Measurements from ENCODE around the gene PIGQ.

PIGQ gene

GRCh38 chr16:522320-523096 lies 47.3 kb upstream of the PIGQ start:
- H3K9ac ChIP-seq (ENCODE audit: low read depth, low read length, poor library complexity), result no peak overlapping the region
- H3K23ac ChIP-seq (ENCODE audit: low read depth, low read length, poor library complexity), result peak overlapping the region; percentile 95
- no peak overlapping the region for H2BK12ac ChIP-seq (ENCODE audit: low read length)
- no peak overlapping the region for H3K4ac ChIP-seq (ENCODE audit: low read length)
- no peak overlapping the region for H3K14ac ChIP-seq (ENCODE audit: low read length)
- WGBS, 2 donors (ENCODE audit: extremely low coverage in 2 of 2, insufficient read length in 2 of 2, insufficient replicate concordance in 1 of 2), result no CpG with 5 or more reads among the region's 23 CpGs
- no peak overlapping the region for H2AFZ ChIP-seq (ENCODE audit: low read length)
- no peak overlapping the region for H2BK120ac ChIP-seq (ENCODE audit: low read depth, low read length)
- H3K79me1 ChIP-seq (ENCODE audit: low read depth, low read length), result peaks cover 2% of the 10 kb centered on the region
- H4K8ac ChIP-seq (ENCODE audit: low read depth, low read length), result no peak overlapping the region
- no peak overlapping the region for H4K91ac ChIP-seq (ENCODE audit: low read depth, low read length, poor library complexity)
- H2BK15ac ChIP-seq (ENCODE audit: low read length), result no peak overlapping the region
- H3K27me3 ChIP-seq (ENCODE audit: control insufficient read depth in 3 of 3, insufficient read depth in 3 of 3, low read depth in 1 of 3, low read length in 3 of 3), result no peaks in the 10 kb centered on the region
- peaks cover 33 to 67% of the 10 kb centered on the region in 2 donors for H3K36me3 ChIP-seq (replicated peaks in 1 of 2; ENCODE audit: control insufficient read depth in 2 of 2, insufficient read depth in 2 of 2, low read length in 2 of 2)
- no peaks in the 10 kb centered on the region for H3K9me3 ChIP-seq (replicated peaks in 1 of 2; ENCODE audit: control insufficient read depth in 2 of 2, insufficient read depth in 1 of 2, low read depth in 1 of 2, low read length in 2 of 2)
- no peak for DNase-seq (ENCODE audit: low spot score)
- peaks cover 10 to 14% of the 10 kb centered on the region in 2 donors for H3K4me1 ChIP-seq (ENCODE audit: control insufficient read depth in 2 of 2, insufficient read depth in 1 of 2, low read depth in 1 of 2, low read length in 2 of 2)
- H2AK5ac ChIP-seq (ENCODE audit: low read depth, low read length), result no peak overlapping the region
- H3K4me3 ChIP-seq (ENCODE audit: low read length in 2 of 2), result no peak overlapping the region
- no peak overlapping the region for H3K18ac ChIP-seq (ENCODE audit: low read length)
- no peak overlapping the region for H2BK5ac ChIP-seq (ENCODE audit: low read length)
- H3K27ac ChIP-seq (replicated peaks; ENCODE audit: low read length), result no peak overlapping the region
- no peak overlapping the region for H3K4me2 ChIP-seq (ENCODE audit: insufficient read depth, low read length, poor library complexity, severe bottlenecking)

- Histone ChIP-seq H2AFZ (ENCODE audit: low read length) (no peak overlapping the region), H2BK120ac (ENCODE audit: low read depth, low read length) (no peak overlapping the region), H2BK15ac (ENCODE audit: low read length) (no peak overlapping the region), H3K27me3 (ENCODE audit: control insufficient read depth in 3 of 3, insufficient read depth in 3 of 3, low read depth in 1 of 3, low read length in 3 of 3) (no peaks in the 10 kb centered on the region), H3K14ac (ENCODE audit: low read length) (peak overlapping the region; percentile 38), H2BK12ac (ENCODE audit: low read length) (peak overlapping the region; percentile 94), H3K4ac (ENCODE audit: low read length) (peak overlapping the region; percentile 53), H3K79me1 (ENCODE audit: low read depth, low read length) (peaks cover 5% of the 10 kb centered on the region), H2BK5ac (ENCODE audit: low read length) (no peak overlapping the region), H3K27ac (replicated peaks; ENCODE audit: low read length) (no peak overlapping the region), H2AK5ac (ENCODE audit: low read depth, low read length) (no peak overlapping the region), H3K36me3 (replicated peaks in 1 of 2; ENCODE audit: control insufficient read depth in 2 of 2, insufficient read depth in 2 of 2, low read length in 2 of 2) (peaks cover 33 to 62% of the 10 kb centered on the region in 2 donors), H4K8ac (ENCODE audit: low read depth, low read length) (no peak overlapping the region), H3K23ac (ENCODE audit: low read depth, low read length, poor library complexity) (peak overlapping the region; percentile 95), H3K4me3 (ENCODE audit: low read length in 2 of 2) (no peak overlapping the region), H3K4me2 (ENCODE audit: insufficient read depth, low read length, poor library complexity, severe bottlenecking) (no peak overlapping the region), H3K4me1 (ENCODE audit: control insufficient read depth in 2 of 2, insufficient read depth in 1 of 2, low read depth in 1 of 2, low read length in 2 of 2) (peaks cover 10 to 14% of the 10 kb centered on the region in 2 donors), H4K91ac (ENCODE audit: low read depth, low read length, poor library complexity) (no peak overlapping the region), H3K18ac (ENCODE audit: low read length) (peak overlapping the region; percentile 57), H3K9ac (ENCODE audit: low read depth, low read length, poor library complexity) (peak overlapping the region; percentile 50), H3K9me3 (replicated peaks in 1 of 2; ENCODE audit: control insufficient read depth in 2 of 2, insufficient read depth in 1 of 2, low read depth in 1 of 2, low read length in 2 of 2) (no peaks in the 10 kb centered on the region)
- no peak for DNase-seq (ENCODE audit: low spot score)
- WGBS, 2 donors (ENCODE audit: extremely low coverage in 2 of 2, insufficient read length in 2 of 2, insufficient replicate concordance in 1 of 2), result no CpG with 5 or more reads among the region's 22 CpGs
These were observed 46.5 kb upstream of the PIGQ start for GRCh38 chr16:523097-523741.

GRCh38 chr16:524274-525040 lies 45.3 kb upstream of the PIGQ start:
- H3K36me3 ChIP-seq (replicated peaks in 1 of 2; ENCODE audit: control insufficient read depth in 2 of 2, insufficient read depth in 2 of 2, low read length in 2 of 2), result peaks cover 25 to 53% of the 10 kb centered on the region in 2 donors
- no peak overlapping the region for H3K9ac ChIP-seq (ENCODE audit: low read depth, low read length, poor library complexity)
- DNase-seq (ENCODE audit: low spot score), result no peak
- no peak overlapping the region for H3K4me2 ChIP-seq (ENCODE audit: insufficient read depth, low read length, poor library complexity, severe bottlenecking)
- no peak overlapping the region for H2BK5ac ChIP-seq (ENCODE audit: low read length)
- no peak overlapping the region for H3K4ac ChIP-seq (ENCODE audit: low read length)
- no peak overlapping the region for H2BK15ac ChIP-seq (ENCODE audit: low read length)
- H2AFZ ChIP-seq (ENCODE audit: low read length), result no peak overlapping the region
- no peak overlapping the region for H2BK120ac ChIP-seq (ENCODE audit: low read depth, low read length)
- H3K4me1 ChIP-seq (ENCODE audit: control insufficient read depth in 2 of 2, insufficient read depth in 1 of 2, low read depth in 1 of 2, low read length in 2 of 2), result peaks cover 19% of the 10 kb centered on the region in 2 donors
- WGBS, 2 donors (ENCODE audit: extremely low coverage in 2 of 2, insufficient read length in 2 of 2, insufficient replicate concordance in 1 of 2), result no CpG with 5 or more reads among the region's 24 CpGs
- no peak overlapping the region for H3K27ac ChIP-seq (replicated peaks; ENCODE audit: low read length)
- no peak overlapping the region for H3K4me3 ChIP-seq (ENCODE audit: low read length in 2 of 2)
- no peak overlapping the region for H3K18ac ChIP-seq (ENCODE audit: low read length)
- no peak overlapping the region for H4K91ac ChIP-seq (ENCODE audit: low read depth, low read length, poor library complexity)
- H3K79me1 ChIP-seq (ENCODE audit: low read depth, low read length), result peaks cover 14% of the 10 kb centered on the region
- no peak overlapping the region for H4K8ac ChIP-seq (ENCODE audit: low read depth, low read length)
- H3K9me3 ChIP-seq (replicated peaks in 1 of 2; ENCODE audit: control insufficient read depth in 2 of 2, insufficient read depth in 1 of 2, low read depth in 1 of 2, low read length in 2 of 2), result no peaks in the 10 kb centered on the region
- H3K23ac ChIP-seq (ENCODE audit: low read depth, low read length, poor library complexity), result peak overlapping the region; percentile 65
- peak overlapping the region; percentile 28 for H2AK5ac ChIP-seq (ENCODE audit: low read depth, low read length)
- H3K27me3 ChIP-seq (ENCODE audit: control insufficient read depth in 3 of 3, insufficient read depth in 3 of 3, low read depth in 1 of 3, low read length in 3 of 3), result no peaks in the 10 kb centered on the region
- no peak overlapping the region for H2BK12ac ChIP-seq (ENCODE audit: low read length)
- H3K14ac ChIP-seq (ENCODE audit: low read length), result no peak overlapping the region

GRCh38 chr16:525123-525519 lies 44.6 kb upstream of the PIGQ start:
- Histone ChIP-seq H2BK15ac (ENCODE audit: low read length) (no peak overlapping the region), H3K14ac (ENCODE audit: low read length) (no peak overlapping the region), H3K79me1 (ENCODE audit: low read depth, low read length) (peaks cover 19% of the 10 kb centered on the region), H2BK120ac (ENCODE audit: low read depth, low read length) (no peak overlapping the region), H3K23ac (ENCODE audit: low read depth, low read length, poor library complexity) (peak overlapping the region; percentile 55), H4K8ac (ENCODE audit: low read depth, low read length) (no peak overlapping the region), H3K4ac (ENCODE audit: low read length) (no peak overlapping the region), H2AK5ac (ENCODE audit: low read depth, low read length) (no peak overlapping the region), H2AFZ (ENCODE audit: low read length) (no peak overlapping the region), H2BK12ac (ENCODE audit: low read length) (no peak overlapping the region), H3K18ac (ENCODE audit: low read length) (no peak overlapping the region), H3K4me2 (ENCODE audit: insufficient read depth, low read length, poor library complexity, severe bottlenecking) (no peak overlapping the region), H2BK5ac (ENCODE audit: low read length) (no peak overlapping the region), H3K4me1 (ENCODE audit: control insufficient read depth in 2 of 2, insufficient read depth in 1 of 2, low read depth in 1 of 2, low read length in 2 of 2) (peaks cover 20 to 23% of the 10 kb centered on the region in 2 donors), H3K4me3 (ENCODE audit: low read length in 2 of 2) (no peak overlapping the region), H3K27me3 (ENCODE audit: control insufficient read depth in 3 of 3, insufficient read depth in 3 of 3, low read depth in 1 of 3, low read length in 3 of 3) (no peaks in the 10 kb centered on the region), H3K9me3 (replicated peaks in 1 of 2; ENCODE audit: control insufficient read depth in 2 of 2, insufficient read depth in 1 of 2, low read depth in 1 of 2, low read length in 2 of 2) (no peaks in the 10 kb centered on the region), H3K9ac (ENCODE audit: low read depth, low read length, poor library complexity) (no peak overlapping the region), H3K27ac (replicated peaks; ENCODE audit: low read length) (no peak overlapping the region), H4K91ac (ENCODE audit: low read depth, low read length, poor library complexity) (no peak overlapping the region), H3K36me3 (replicated peaks in 1 of 2; ENCODE audit: control insufficient read depth in 2 of 2, insufficient read depth in 2 of 2, low read length in 2 of 2) (peaks cover 18 to 53% of the 10 kb centered on the region in 2 donors)
- DNase-seq (ENCODE audit: low spot score), result no peak
- WGBS, 2 donors (ENCODE audit: extremely low coverage in 2 of 2, insufficient read length in 2 of 2, insufficient replicate concordance in 1 of 2), result no CpG with 5 or more reads among the region's 8 CpGs
